ENCODE measurements around the gene ASPG.

ASPG gene

GRCh38 chr14:104105822-104106470 lies 20.4 kb downstream of the ASPG start:
- Histone ChIP-seq H3K9ac (ENCODE audit: low read depth in 1 of 2, low read length in 2 of 2) (peak overlapping the region in 1 of 2 donors; percentile 23), H3K27me3 (ENCODE audit: control insufficient read depth in 2 of 2, insufficient read depth in 2 of 2, low read length in 2 of 2) (peaks cover 0 to under 1% of the 10 kb centered on the region in 2 donors), H3K9me3 (ENCODE audit: control insufficient read depth in 2 of 2, low read length in 2 of 2) (no peaks in the 10 kb centered on the region), H3K27ac (ENCODE audit: low read depth in 2 of 2, low read length in 2 of 2) (no peak overlapping the region), H3K4me3 (ENCODE audit: low read length in 2 of 2) (no peak overlapping the region), H3K4me1 (ENCODE audit: control insufficient read depth in 2 of 2, insufficient read depth in 2 of 2, low read length in 2 of 2) (peaks cover 34 to 45% of the 10 kb centered on the region in 2 donors), H3K36me3 (ENCODE audit: control insufficient read depth in 2 of 2, insufficient read depth in 2 of 2, low read length in 2 of 2) (no peaks in the 10 kb centered on the region)

GRCh38 chr14:104106471-104106991 lies 21.0 kb downstream of the ASPG start:
- H3K4me1 ChIP-seq (ENCODE audit: control insufficient read depth in 2 of 2, insufficient read depth in 2 of 2, low read length in 2 of 2) = peaks cover 35 to 39% of the 10 kb centered on the region in 2 donors
- peaks cover 0 to 3% of the 10 kb centered on the region in 2 donors for H3K27me3 ChIP-seq (ENCODE audit: control insufficient read depth in 2 of 2, insufficient read depth in 2 of 2, low read length in 2 of 2)
- H3K36me3 ChIP-seq (ENCODE audit: control insufficient read depth in 2 of 2, insufficient read depth in 2 of 2, low read length in 2 of 2) = no peaks in the 10 kb centered on the region
- no peak overlapping the region for H3K4me3 ChIP-seq (ENCODE audit: low read length in 2 of 2)
- no peak overlapping the region for H3K27ac ChIP-seq (ENCODE audit: low read depth in 2 of 2, low read length in 2 of 2)
- H3K9ac ChIP-seq (ENCODE audit: low read depth in 1 of 2, low read length in 2 of 2) = no peak overlapping the region
- H3K9me3 ChIP-seq (ENCODE audit: control insufficient read depth in 2 of 2, low read length in 2 of 2) = no peaks in the 10 kb centered on the region

- Histone ChIP-seq H3K27me3 (ENCODE audit: control insufficient read depth in 2 of 2, insufficient read depth in 2 of 2, low read length in 2 of 2) (peaks cover 0 to 3% of the 10 kb centered on the region in 2 donors), H3K9ac (ENCODE audit: low read depth in 1 of 2, low read length in 2 of 2) (no peak overlapping the region), H3K36me3 (ENCODE audit: control insufficient read depth in 2 of 2, insufficient read depth in 2 of 2, low read length in 2 of 2) (no peaks in the 10 kb centered on the region), H3K4me1 (ENCODE audit: control insufficient read depth in 2 of 2, insufficient read depth in 2 of 2, low read length in 2 of 2) (peaks cover 35% of the 10 kb centered on the region in 2 donors), H3K4me3 (ENCODE audit: low read length in 2 of 2) (no peak overlapping the region), H3K9me3 (ENCODE audit: control insufficient read depth in 2 of 2, low read length in 2 of 2) (no peaks in the 10 kb centered on the region), H3K27ac (ENCODE audit: low read depth in 2 of 2, low read length in 2 of 2) (no peak overlapping the region)
Observed at GRCh38 chr14:104107101-104107581, 21.6 kb downstream of the ASPG start.

GRCh38 chr14:104107611-104108569 lies 22.4 kb downstream of the ASPG start:
- H3K4me3 ChIP-seq (ENCODE audit: low read length in 2 of 2) = no peak overlapping the region
- H3K9me3 ChIP-seq (ENCODE audit: control insufficient read depth in 2 of 2, low read length in 2 of 2) = no peaks in the 10 kb centered on the region
- H3K9ac ChIP-seq (ENCODE audit: low read depth in 1 of 2, low read length in 2 of 2) = no peak overlapping the region
- peaks cover 0 to 3% of the 10 kb centered on the region in 2 donors for H3K27me3 ChIP-seq (ENCODE audit: control insufficient read depth in 2 of 2, insufficient read depth in 2 of 2, low read length in 2 of 2)
- H3K36me3 ChIP-seq (ENCODE audit: control insufficient read depth in 2 of 2, insufficient read depth in 2 of 2, low read length in 2 of 2) = no peaks in the 10 kb centered on the region
- H3K27ac ChIP-seq (ENCODE audit: low read depth in 2 of 2, low read length in 2 of 2) = no peak overlapping the region
- H3K4me1 ChIP-seq (ENCODE audit: control insufficient read depth in 2 of 2, insufficient read depth in 2 of 2, low read length in 2 of 2) = peaks cover 33 to 35% of the 10 kb centered on the region in 2 donors

- no peaks in the 10 kb centered on the region for H3K9me3 ChIP-seq (ENCODE audit: control insufficient read depth in 2 of 2, low read length in 2 of 2)
- no peak overlapping the region for H3K27ac ChIP-seq (ENCODE audit: low read depth in 2 of 2, low read length in 2 of 2)
- H3K9ac ChIP-seq (ENCODE audit: low read depth in 1 of 2, low read length in 2 of 2) = no peak overlapping the region
- H3K4me3 ChIP-seq (ENCODE audit: low read length in 2 of 2) = no peak overlapping the region
- H3K27me3 ChIP-seq (ENCODE audit: control insufficient read depth in 2 of 2, insufficient read depth in 2 of 2, low read length in 2 of 2) = peaks cover 0 to 3% of the 10 kb centered on the region in 2 donors
- H3K36me3 ChIP-seq (ENCODE audit: control insufficient read depth in 2 of 2, insufficient read depth in 2 of 2, low read length in 2 of 2) = no peaks in the 10 kb centered on the region
- peaks cover 33% of the 10 kb centered on the region in 2 donors for H3K4me1 ChIP-seq (ENCODE audit: control insufficient read depth in 2 of 2, insufficient read depth in 2 of 2, low read length in 2 of 2)
Observed at GRCh38 chr14:104108570-104109541, 23.4 kb downstream of the ASPG start.

GRCh38 chr14:104109731-104110361 lies 24.3 kb downstream of the ASPG start:
- H3K27ac ChIP-seq (ENCODE audit: low read depth in 2 of 2, low read length in 2 of 2) = no peak overlapping the region
- H3K9ac ChIP-seq (ENCODE audit: low read depth in 1 of 2, low read length in 2 of 2) = no peak overlapping the region
- H3K27me3 ChIP-seq (ENCODE audit: control insufficient read depth in 2 of 2, insufficient read depth in 2 of 2, low read length in 2 of 2) = peaks cover 0 to 3% of the 10 kb centered on the region in 2 donors
- no peaks in the 10 kb centered on the region for H3K9me3 ChIP-seq (ENCODE audit: control insufficient read depth in 2 of 2, low read length in 2 of 2)
- H3K4me1 ChIP-seq (ENCODE audit: control insufficient read depth in 2 of 2, insufficient read depth in 2 of 2, low read length in 2 of 2) = peaks cover 25 to 27% of the 10 kb centered on the region in 2 donors
- no peaks in the 10 kb centered on the region for H3K36me3 ChIP-seq (ENCODE audit: control insufficient read depth in 2 of 2, insufficient read depth in 2 of 2, low read length in 2 of 2)
- no peak overlapping the region for H3K4me3 ChIP-seq (ENCODE audit: low read length in 2 of 2)

- no peaks in the 10 kb centered on the region for H3K36me3 ChIP-seq (ENCODE audit: control insufficient read depth in 2 of 2, insufficient read depth in 2 of 2, low read length in 2 of 2)
- peaks cover 17 to 23% of the 10 kb centered on the region in 2 donors for H3K4me1 ChIP-seq (ENCODE audit: control insufficient read depth in 2 of 2, insufficient read depth in 2 of 2, low read length in 2 of 2)
- no peak overlapping the region for H3K9ac ChIP-seq (ENCODE audit: low read depth in 1 of 2, low read length in 2 of 2)
Observed at GRCh38 chr14:104110491-104111209, 25.1 kb downstream of the ASPG start.

GRCh38 chr14:104111301-104112112 lies 26.0 kb downstream of the ASPG start:
- no peaks in the 10 kb centered on the region for H3K36me3 ChIP-seq (ENCODE audit: control insufficient read depth in 2 of 2, insufficient read depth in 2 of 2, low read length in 2 of 2)
- no peaks in the 10 kb centered on the region for H3K9me3 ChIP-seq (ENCODE audit: control insufficient read depth in 2 of 2, low read length in 2 of 2)
- peaks cover 0 to 3% of the 10 kb centered on the region in 2 donors for H3K27me3 ChIP-seq (ENCODE audit: control insufficient read depth in 2 of 2, insufficient read depth in 2 of 2, low read length in 2 of 2)
- peaks cover 9 to 21% of the 10 kb centered on the region in 2 donors for H3K4me1 ChIP-seq (ENCODE audit: control insufficient read depth in 2 of 2, insufficient read depth in 2 of 2, low read length in 2 of 2)
- H3K27ac ChIP-seq (ENCODE audit: low read depth in 2 of 2, low read length in 2 of 2) = no peak overlapping the region
- H3K4me3 ChIP-seq (ENCODE audit: low read length in 2 of 2) = no peak overlapping the region
- no peak overlapping the region for H3K9ac ChIP-seq (ENCODE audit: low read depth in 1 of 2, low read length in 2 of 2)

More at GRCh38 chr14:104110491-104111209, 25.1 kb downstream of the ASPG start:
- Histone ChIP-seq H3K27me3 (ENCODE audit: control insufficient read depth in 2 of 2, insufficient read depth in 2 of 2, low read length in 2 of 2) (peaks cover 0 to 3% of the 10 kb centered on the region in 2 donors), H3K9me3 (ENCODE audit: control insufficient read depth in 2 of 2, low read length in 2 of 2) (no peaks in the 10 kb centered on the region), H3K27ac (ENCODE audit: low read depth in 2 of 2, low read length in 2 of 2) (no peak overlapping the region), H3K4me3 (ENCODE audit: low read length in 2 of 2) (no peak overlapping the region)

All from mucosa of rectum (tissue), 2 donors.